ENCODE results near the gene PIGZ.

Gene PIGZ

DNA sequence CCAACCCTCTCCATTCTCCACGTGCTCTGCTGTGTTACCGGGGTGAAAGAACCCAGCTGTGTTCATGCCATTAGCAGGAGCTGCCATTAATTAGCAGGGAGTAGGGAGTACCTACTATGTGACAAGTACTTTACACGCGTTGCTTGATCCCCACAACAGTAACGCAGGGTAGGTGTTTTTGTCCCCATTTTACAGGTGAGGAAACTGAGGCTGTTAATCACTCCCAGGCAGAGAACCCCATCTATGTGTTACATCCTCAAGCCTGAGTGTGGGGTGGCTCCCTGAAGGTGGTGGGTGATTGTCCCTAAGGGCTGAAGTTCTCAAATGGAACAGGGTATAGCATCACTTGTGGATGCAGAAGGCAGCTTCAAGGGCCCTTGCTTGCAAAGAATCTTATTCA is 38.2 kb upstream of the PIGZ start:
- Histone ChIP-seq H3K36me3 (ENCODE audit: low read depth) (0 out of 2 replicates have a peak, but pooled peaks cover 8% of the 10 kb centered on the region), H3K4me1 (ENCODE audit: insufficient read depth, poor library complexity, severe bottlenecking) (peaks cover 2% of the 10 kb centered on the region), H3K4me3 (ENCODE audit: severe bottlenecking) (no peak overlapping the region), H3K27me3 (ENCODE audit: insufficient read depth, poor library complexity, severe bottlenecking) (no peaks in the 10 kb centered on the region), H3K9me3 (ENCODE audit: severe bottlenecking) (no peaks in the 10 kb centered on the region), H3K27ac (ENCODE audit: poor library complexity, severe bottlenecking) (no peak overlapping the region)
- no peak for ATAC-seq (ENCODE audit: low read depth)
- TF ChIP-seq, protein P1, sequence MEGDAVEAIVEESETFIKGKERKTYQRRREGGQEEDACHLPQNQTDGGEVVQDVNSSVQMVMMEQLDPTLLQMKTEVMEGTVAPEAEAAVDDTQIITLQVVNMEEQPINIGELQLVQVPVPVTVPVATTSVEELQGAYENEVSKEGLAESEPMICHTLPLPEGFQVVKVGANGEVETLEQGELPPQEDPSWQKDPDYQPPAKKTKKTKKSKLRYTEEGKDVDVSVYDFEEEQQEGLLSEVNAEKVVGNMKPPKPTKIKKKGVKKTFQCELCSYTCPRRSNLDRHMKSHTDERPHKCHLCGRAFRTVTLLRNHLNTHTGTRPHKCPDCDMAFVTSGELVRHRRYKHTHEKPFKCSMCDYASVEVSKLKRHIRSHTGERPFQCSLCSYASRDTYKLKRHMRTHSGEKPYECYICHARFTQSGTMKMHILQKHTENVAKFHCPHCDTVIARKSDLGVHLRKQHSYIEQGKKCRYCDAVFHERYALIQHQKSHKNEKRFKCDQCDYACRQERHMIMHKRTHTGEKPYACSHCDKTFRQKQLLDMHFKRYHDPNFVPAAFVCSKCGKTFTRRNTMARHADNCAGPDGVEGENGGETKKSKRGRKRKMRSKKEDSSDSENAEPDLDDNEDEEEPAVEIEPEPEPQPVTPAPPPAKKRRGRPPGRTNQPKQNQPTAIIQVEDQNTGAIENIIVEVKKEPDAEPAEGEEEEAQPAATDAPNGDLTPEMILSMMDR (IDR thresholded peaks at IDR 0.05; ENCODE audit: poor library complexity, severe bottlenecking) = no peak
- DNase-seq (ENCODE audit: low spot score) = no peak

DNA sequence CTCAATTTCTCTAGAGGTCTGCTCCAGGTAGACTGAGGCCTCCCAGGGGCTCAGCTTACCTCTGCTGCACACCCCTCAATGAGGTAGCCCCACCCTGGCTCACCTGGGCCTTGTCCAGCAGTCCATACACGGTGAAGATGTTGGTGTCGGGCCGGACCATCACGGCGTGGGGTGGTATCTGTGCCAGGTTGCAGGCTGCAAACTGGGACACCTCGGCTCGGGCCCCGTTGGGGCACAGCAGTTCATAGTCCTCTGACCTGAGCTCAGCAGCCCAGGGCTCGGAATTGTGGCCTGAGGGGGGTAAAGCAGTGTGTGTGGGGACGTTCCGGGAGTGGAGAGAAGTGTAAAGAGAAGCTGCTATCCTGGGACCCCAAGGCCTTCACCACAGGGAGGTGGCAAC is 37.8 kb upstream of the PIGZ start:
- Histone ChIP-seq H3K27me3 (ENCODE audit: insufficient read depth, poor library complexity, severe bottlenecking) (no peaks in the 10 kb centered on the region), H3K27ac (ENCODE audit: poor library complexity, severe bottlenecking) (no peak overlapping the region), H3K4me1 (ENCODE audit: insufficient read depth, poor library complexity, severe bottlenecking) (peaks cover 5% of the 10 kb centered on the region), H3K9me3 (ENCODE audit: severe bottlenecking) (no peaks in the 10 kb centered on the region), H3K4me3 (ENCODE audit: severe bottlenecking) (no peak overlapping the region), H3K36me3 (ENCODE audit: low read depth) (0 out of 2 replicates have a peak, but pooled peaks cover 8% of the 10 kb centered on the region)
- DNase-seq (ENCODE audit: low spot score) (peak; percentile 59), ATAC-seq (ENCODE audit: low read depth) (no peak)
- TF ChIP-seq, protein P1 (IDR thresholded peaks at IDR 0.05; ENCODE audit: poor library complexity, severe bottlenecking) = no peak

DNA sequence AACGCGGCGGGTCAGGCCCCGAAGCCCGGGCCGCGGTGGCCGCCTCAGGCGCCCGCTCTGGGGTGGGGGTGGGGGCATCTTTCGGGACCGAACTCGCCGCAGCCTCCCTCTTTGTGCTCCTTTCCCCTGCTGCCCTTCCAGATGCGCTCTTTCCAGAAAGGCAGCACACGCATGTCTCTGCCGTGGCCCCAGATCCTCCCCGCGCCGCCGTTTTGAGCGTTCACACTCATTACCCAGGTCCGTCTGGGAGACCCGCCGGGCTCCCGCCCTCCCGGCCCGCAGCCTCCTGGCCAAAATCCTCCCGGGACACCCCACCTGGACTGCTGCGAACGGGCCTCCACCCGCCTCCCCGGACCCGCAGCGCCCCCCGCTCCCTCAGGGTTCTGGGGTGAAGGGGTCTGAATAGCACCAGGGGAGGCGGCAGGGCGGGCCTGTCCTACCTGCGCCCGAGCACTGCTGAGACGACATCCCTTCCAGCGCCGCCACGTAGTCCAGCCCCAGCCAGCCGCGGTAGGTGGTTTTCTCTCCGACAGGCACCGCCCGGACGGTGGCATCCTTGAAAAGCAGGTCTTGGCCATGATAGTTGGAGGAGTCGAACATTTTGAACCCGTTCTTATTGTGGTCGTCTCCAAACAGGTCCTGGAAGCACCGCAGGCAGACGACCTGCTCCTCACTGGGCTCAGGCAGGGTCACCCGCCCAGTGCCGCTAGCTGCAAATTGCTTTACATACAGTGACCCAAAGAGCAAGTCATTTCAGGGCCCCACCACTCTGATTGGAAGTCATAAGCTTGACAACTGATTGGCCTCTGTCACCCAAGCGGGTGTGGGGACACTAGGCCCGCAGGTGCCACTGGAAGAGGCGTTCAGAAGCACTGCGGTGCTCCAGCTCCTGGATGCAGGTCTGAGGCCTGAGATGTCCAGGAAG is 35.1 kb upstream of the PIGZ start:
- TF ChIP-seq, protein P1 (IDR thresholded peaks at IDR 0.05; ENCODE audit: poor library complexity, severe bottlenecking) = no peak
- Histone ChIP-seq H3K27ac (ENCODE audit: poor library complexity, severe bottlenecking) (peak overlapping the region; percentile 57), H3K9me3 (ENCODE audit: severe bottlenecking) (no peaks in the 10 kb centered on the region), H3K4me3 (ENCODE audit: severe bottlenecking) (peak overlapping the region; percentile 66), H3K36me3 (ENCODE audit: low read depth) (0 out of 2 replicates have a peak, but pooled peaks cover 8% of the 10 kb centered on the region), H3K27me3 (ENCODE audit: insufficient read depth, poor library complexity, severe bottlenecking) (no peaks in the 10 kb centered on the region), H3K4me1 (ENCODE audit: insufficient read depth, poor library complexity, severe bottlenecking) (peaks cover 5% of the 10 kb centered on the region)
- peak; percentile 52 for DNase-seq (ENCODE audit: low spot score)
- peak; percentile 28 for ATAC-seq (ENCODE audit: low read depth)

DNA sequence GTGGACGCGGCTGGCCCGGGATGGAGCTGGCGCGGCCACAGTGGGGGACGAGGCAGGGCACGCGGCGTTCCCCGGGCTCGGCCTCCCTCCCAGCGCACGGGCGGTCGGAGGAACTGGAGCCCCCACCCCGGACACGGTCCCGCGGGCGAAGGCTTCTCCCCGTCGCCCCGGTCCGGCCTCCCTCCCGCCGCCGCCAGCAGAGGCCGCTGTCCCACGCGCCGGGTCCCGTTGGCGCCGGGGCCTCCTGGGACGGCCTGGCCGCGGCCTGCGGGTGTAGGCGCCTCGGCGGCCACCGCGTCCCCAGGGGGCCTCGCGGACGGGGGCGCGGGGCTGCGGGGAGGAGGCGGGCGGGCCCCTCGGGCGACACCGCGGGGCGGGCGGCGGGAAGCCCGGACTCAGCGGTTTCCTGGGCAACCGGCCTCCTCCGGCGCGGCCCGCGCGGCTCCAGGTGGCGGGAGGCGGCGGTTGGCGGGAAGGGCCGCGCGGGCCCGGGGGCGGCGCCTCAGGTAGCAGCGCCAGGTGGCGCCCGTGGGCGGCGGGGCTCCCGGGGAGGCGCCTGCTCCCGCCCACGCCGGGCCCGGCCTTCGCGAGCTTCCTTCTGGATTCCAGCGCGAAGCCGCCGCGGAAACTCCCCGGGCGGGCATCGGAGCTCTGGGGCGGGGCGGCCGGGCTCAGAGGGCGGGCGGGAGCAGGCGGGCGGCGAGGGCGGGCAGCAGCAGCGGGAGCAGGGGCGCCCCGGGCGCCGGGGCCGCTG is 34.2 kb upstream of the PIGZ start:
- Histone ChIP-seq H3K4me1 (ENCODE audit: insufficient read depth, poor library complexity, severe bottlenecking) (peaks cover 5% of the 10 kb centered on the region), H3K4me3 (ENCODE audit: severe bottlenecking) (peak overlapping the region; percentile 66), H3K36me3 (ENCODE audit: low read depth) (0 out of 2 replicates have a peak, but pooled peaks cover 8% of the 10 kb centered on the region), H3K9me3 (ENCODE audit: severe bottlenecking) (no peaks in the 10 kb centered on the region), H3K27me3 (ENCODE audit: insufficient read depth, poor library complexity, severe bottlenecking) (no peaks in the 10 kb centered on the region), H3K27ac (ENCODE audit: poor library complexity, severe bottlenecking) (peak overlapping the region; percentile 57)
- ATAC-seq (ENCODE audit: low read depth) (peak; percentile 57), DNase-seq (ENCODE audit: low spot score) (peak; percentile 87)
- TF ChIP-seq, protein P1 (IDR thresholded peaks at IDR 0.05; ENCODE audit: poor library complexity, severe bottlenecking) = peak; percentile 96
